ENCODE data around the gene ST7. TPM values are rescaled to one million over a fixed set of nuclear protein-coding genes. Genes with fewer than 3 reads are reported as not detected.
"Not testable (repeated sequence)": the region's sequence is repeated elsewhere in the genome, so short reads cannot be mapped to it uniquely, and the experiment has no call there.

ST7 gene
- total and polyA plus RNA-seq, 2 donors (not counting 3 experiments of a cell fraction or from before 2014, with no cell fraction given) = 18.6 to 24.9 TPM

DNA sequence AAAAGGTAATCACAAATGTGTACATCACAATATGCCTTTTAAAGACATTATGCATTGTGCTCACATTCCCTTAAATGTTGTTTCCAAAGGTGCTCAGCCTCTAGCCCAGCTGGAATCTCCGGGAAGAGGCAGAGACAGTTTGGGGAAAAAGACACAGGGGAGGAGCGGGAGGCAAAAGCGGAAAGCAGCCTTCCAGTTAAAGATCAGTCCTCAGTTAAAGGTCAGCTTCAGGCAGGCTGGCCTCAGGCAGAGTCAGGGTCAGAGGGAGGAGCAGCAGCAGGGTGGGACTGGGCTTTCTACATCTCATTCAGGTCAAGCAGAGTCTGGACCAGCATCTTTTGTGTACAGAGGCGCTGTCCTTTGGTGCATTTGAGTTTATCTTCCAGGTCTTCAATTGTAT is 18.6 kb downstream of the ST7 start:
- TF ChIP-seq, protein P1, sequence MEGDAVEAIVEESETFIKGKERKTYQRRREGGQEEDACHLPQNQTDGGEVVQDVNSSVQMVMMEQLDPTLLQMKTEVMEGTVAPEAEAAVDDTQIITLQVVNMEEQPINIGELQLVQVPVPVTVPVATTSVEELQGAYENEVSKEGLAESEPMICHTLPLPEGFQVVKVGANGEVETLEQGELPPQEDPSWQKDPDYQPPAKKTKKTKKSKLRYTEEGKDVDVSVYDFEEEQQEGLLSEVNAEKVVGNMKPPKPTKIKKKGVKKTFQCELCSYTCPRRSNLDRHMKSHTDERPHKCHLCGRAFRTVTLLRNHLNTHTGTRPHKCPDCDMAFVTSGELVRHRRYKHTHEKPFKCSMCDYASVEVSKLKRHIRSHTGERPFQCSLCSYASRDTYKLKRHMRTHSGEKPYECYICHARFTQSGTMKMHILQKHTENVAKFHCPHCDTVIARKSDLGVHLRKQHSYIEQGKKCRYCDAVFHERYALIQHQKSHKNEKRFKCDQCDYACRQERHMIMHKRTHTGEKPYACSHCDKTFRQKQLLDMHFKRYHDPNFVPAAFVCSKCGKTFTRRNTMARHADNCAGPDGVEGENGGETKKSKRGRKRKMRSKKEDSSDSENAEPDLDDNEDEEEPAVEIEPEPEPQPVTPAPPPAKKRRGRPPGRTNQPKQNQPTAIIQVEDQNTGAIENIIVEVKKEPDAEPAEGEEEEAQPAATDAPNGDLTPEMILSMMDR (IDR thresholded peaks at IDR 0.05; ENCODE audit: extremely low read depth in 1 of 2, insufficient read depth in 1 of 2, low read depth in 1 of 2, low read length in 2 of 2) = no peak
- TF ChIP-seq JUN (IDR thresholded peaks at IDR 0.05; ENCODE audit: borderline replicate concordance, insufficient read depth, insufficient read length, low read depth) (no peak), POLR2AphosphoS5 (IDR thresholded peaks at IDR 0.05; ENCODE audit: insufficient read depth, low read depth, low read length) (no peak), FOS (IDR thresholded peaks at IDR 0.05; ENCODE audit: borderline replicate concordance, insufficient read depth, low read length) (no peak), GATA2 (IDR thresholded peaks at IDR 0.05; ENCODE audit: insufficient read depth, insufficient read length, low read depth, low read length) (no peak), MYC (IDR thresholded peaks at IDR 0.05; ENCODE audit: low read depth, low read length) (no peak), POLR2A (IDR thresholded peaks at IDR 0.05; ENCODE audit: low read depth, low read length) (no peak)
- TF ChIP-seq, protein P2, sequence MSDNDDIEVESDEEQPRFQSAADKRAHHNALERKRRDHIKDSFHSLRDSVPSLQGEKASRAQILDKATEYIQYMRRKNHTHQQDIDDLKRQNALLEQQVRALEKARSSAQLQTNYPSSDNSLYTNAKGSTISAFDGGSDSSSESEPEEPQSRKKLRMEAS (IDR thresholded peaks at IDR 0.05; ENCODE audit: insufficient read depth, insufficient read length) = no peak
- Histone ChIP-seq H3K9me1 (replicated peaks; ENCODE audit: control insufficient read depth, extremely low read depth, insufficient read depth, low read length) (no peaks in the 10 kb centered on the region), H3K4me1 (ENCODE audit: control insufficient read depth, extremely low read depth, insufficient read depth, low read length) (no peaks in the 10 kb centered on the region), H3K9ac (replicated peaks; ENCODE audit: extremely low read depth, insufficient read depth, low read length) (no peak overlapping the region), H4K20me1 (replicated peaks; ENCODE audit: control insufficient read depth, extremely low read depth, insufficient read depth, low read length) (no peaks in the 10 kb centered on the region), H3K27ac (ENCODE audit: insufficient read depth, low read depth, low read length) (no peak overlapping the region), H3K9me3 (replicated peaks; ENCODE audit: control insufficient read depth, insufficient read depth, low read length) (no peaks in the 10 kb centered on the region), H3K4me3 (replicated peaks in 1 of 3; ENCODE audit: insufficient read depth in 1 of 3, low read depth in 1 of 3, low read length in 3 of 3) (no peak overlapping the region), H3K4me2 (ENCODE audit: insufficient read depth, low read length) (no peak overlapping the region), H3K27me3 (ENCODE audit: control insufficient read depth in 2 of 2, insufficient read depth in 2 of 2, low read length in 2 of 2) (no peaks in the 10 kb centered on the region), H3K36me3 (ENCODE audit: control insufficient read depth in 2 of 2, extremely low read depth in 1 of 2, insufficient read depth in 2 of 2, low read length in 2 of 2) (no peaks in the 10 kb centered on the region), H2AFZ (ENCODE audit: low read depth, low read length) (no peak overlapping the region), H3K79me2 (ENCODE audit: control insufficient read depth, insufficient read depth, low read length) (peaks cover 27% of the 10 kb centered on the region)
- ChIA-PET CTCF (interaction anchor here (1.1 to 4.7 kb wide), 6 partner anchors 12 to 241 kb away, joined by 3 to 29 read pairs (median 6); no protein-coding TSS in a partner anchor), POLR2A (no interaction called here)
- intact Hi-C loops (cut with micrococcal nuclease) (no loop called here), dilution Hi-C loops (cut with MboI; ENCODE audit: extremely low pct_ligation_motif_present, low sequenced_read_pairs) (no loop called here)
- FAIRE-seq (no peak), DNase-seq (ENCODE audit: low read depth, low spot score) (no peak)
- no TSS peak for BruUV-seq (replicated peaks)

DNA sequence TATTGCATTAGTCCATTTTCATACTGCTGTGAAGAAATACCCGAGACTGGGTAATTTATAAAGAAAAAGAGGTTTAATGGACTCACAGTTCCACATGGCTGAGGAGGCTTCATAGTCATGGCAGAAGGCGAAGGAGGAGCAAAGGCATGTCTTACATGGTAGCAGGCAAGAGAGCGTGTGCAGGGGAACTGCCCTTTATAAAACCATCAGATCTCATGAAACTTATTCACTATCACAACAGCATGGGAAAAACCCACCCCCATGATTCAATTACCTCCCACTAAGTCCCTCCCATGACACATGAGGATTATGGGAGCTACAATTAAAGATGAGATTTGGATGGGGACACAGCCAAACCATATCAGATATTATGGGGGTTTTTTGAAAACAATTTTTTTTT is 21.7 kb downstream of the ST7 start:
- H3K9me3 ChIP-seq (replicated peaks; ENCODE audit: control insufficient read depth, insufficient read depth, low read length); H4K20me1 ChIP-seq (replicated peaks; ENCODE audit: control insufficient read depth, extremely low read depth, insufficient read depth, low read length); FAIRE-seq; BruUV-seq (replicated peaks); dilution Hi-C loops (cut with MboI; ENCODE audit: extremely low pct_ligation_motif_present, low sequenced_read_pairs); H3K9ac ChIP-seq (replicated peaks; ENCODE audit: extremely low read depth, insufficient read depth, low read length); H3K36me3 ChIP-seq (ENCODE audit: control insufficient read depth in 2 of 2, extremely low read depth in 1 of 2, insufficient read depth in 2 of 2, low read length in 2 of 2); H3K4me2 ChIP-seq (ENCODE audit: insufficient read depth, low read length); H3K4me1 ChIP-seq (ENCODE audit: control insufficient read depth, extremely low read depth, insufficient read depth, low read length); H3K27me3 ChIP-seq (ENCODE audit: control insufficient read depth in 2 of 2, insufficient read depth in 2 of 2, low read length in 2 of 2); H3K4me3 ChIP-seq (replicated peaks in 1 of 3; ENCODE audit: insufficient read depth in 1 of 3, low read depth in 1 of 3, low read length in 3 of 3); H3K27ac ChIP-seq (ENCODE audit: insufficient read depth, low read depth, low read length); H2AFZ ChIP-seq (ENCODE audit: low read depth, low read length); POLR2A ChIA-PET; H3K9me1 ChIP-seq (replicated peaks; ENCODE audit: control insufficient read depth, extremely low read depth, insufficient read depth, low read length); CTCF ChIA-PET; DNase-seq (ENCODE audit: low read depth, low spot score); intact Hi-C loops (cut with micrococcal nuclease): not testable (repeated sequence)
- peaks cover 16% of the 10 kb centered on the region for H3K79me2 ChIP-seq (ENCODE audit: control insufficient read depth, insufficient read depth, low read length)

Measured in endothelial cell of umbilical vein (primary cell).